Stimulated activated CD4-positive, alpha-beta T cell treated with anti-CD3 and anti-CD28 coated beads, TNF-alpha, amount 100 ng/mL, for 24 hours (primary cell): ENCODE data around the gene PC.
A peak's percentile ranks its signal among the peaks of the same experiment; 100 is the strongest.

Experiments used
- DNase-seq, 3 experiments: peaks; one replicate each; pipeline ENCODE4 v3.0.0-alpha.2; 2020; ENCODE audit warnings: low read depth in 3 of 3

The PC gene

GRCh38 chr11:66855574-66856495 is 102.3 kb downstream of the PC start:
- DNase-seq, result peak; percentile 56 to 89 (median 73)

GRCh38 chr11:66854729-66855211 is 103.4 kb downstream of the PC start:
- no peak for DNase-seq

- no peak for DNase-seq
Measured at GRCh38 chr11:66854231-66854661, 103.9 kb downstream of the PC start.

- DNase-seq, result no peak
Measured at GRCh38 chr11:66853242-66854229, 104.6 kb downstream of the PC start.

- DNase-seq, result no peak
Measured at GRCh38 chr11:66852466-66853241, 105.5 kb downstream of the PC start.

GRCh38 chr11:66851698-66852465 is 106.3 kb downstream of the PC start:
- DNase-seq, result peak in 1 of 3 experiments; percentile 32

GRCh38 chr11:66851239-66851596 is 107.0 kb downstream of the PC start:
- DNase-seq, result no peak

GRCh38 chr11:66850588-66851238 is 107.5 kb downstream of the PC start:
- DNase-seq, result no peak

GRCh38 chr11:66850235-66850587 is 108.0 kb downstream of the PC start:
- no peak for DNase-seq

GRCh38 chr11:66849501-66850234 is 108.5 kb downstream of the PC start:
- no peak for DNase-seq

GRCh38 chr11:66848671-66849500 is 109.3 kb downstream of the PC start:
- DNase-seq, result no peak

GRCh38 chr11:66847461-66848232 is 110.5 kb downstream of the PC start:
- no peak for DNase-seq

- DNase-seq, result no peak
Measured at GRCh38 chr11:66846671-66847091, 111.5 kb downstream of the PC start.

- DNase-seq, result no peak
Measured at GRCh38 chr11:66845876-66846212, 112.3 kb downstream of the PC start.

- DNase-seq, result no peak
Measured at GRCh38 chr11:66845143-66845875, 112.9 kb downstream of the PC start.

GRCh38 chr11:66844496-66845142 is 113.6 kb downstream of the PC start:
- DNase-seq, result no peak
